Activated naive CD4-positive, alpha-beta T cell treated with anti-CD3 and anti-CD28 coated beads, Interleukin-2, amount 50 U/mL, for 72 hours (primary cell): ENCODE data around the gene DHX35. TPM values are rescaled to one million over a fixed set of nuclear protein-coding genes. Genes with fewer than 3 reads are reported as not detected.

ENCODE experiments used
- ATAC-seq, 2 donors: fragments of 150-1000 bp; cut with Tn5 transposase; 2 replicates each; pipeline ENCODE4 v1.10.0; 2021; ENCODE audit warnings: mild to moderate bottlenecking in 2 of 2, moderate library complexity in 2 of 2
- DNase-seq, 2 donors: peaks; one replicate each; pipeline ENCODE4 v3.0.0; 2021 to 2022; ENCODE audit warnings: low spot score in 2 of 2
- H3K27ac Mint-ChIP-seq, 2 donors: one replicate each; pipeline ENCODE4 v1.8.0; 2022; ENCODE audit warnings: mild to moderate bottlenecking in 2 of 2, mixed read lengths in 2 of 2
- H3K36me3 Mint-ChIP-seq, 2 donors: one replicate each; pipeline ENCODE4 v1.8.0; 2022; ENCODE audit warnings: mixed read lengths in 2 of 2
- H3K9me3 Mint-ChIP-seq, 2 donors: one replicate each; pipeline ENCODE4 v1.8.0; 2022; ENCODE audit warnings: mixed read lengths in 2 of 2
- total RNA-seq, 2 donors: library from RNA; stranded (reverse); gene quantifications; one replicate each; pipeline ENCODE4 v1.2.3, GENCODE V29; 2022

The DHX35 gene
- total RNA-seq, 2 donors from 2014 or later: 11.6 to 12.1 TPM

- no peak overlapping the region for H3K27ac Mint-ChIP-seq
These were observed 63.7 kb downstream of the DHX35 start for GRCh38 chr20:39025883-39026282.

GRCh38 chr20:39029364-39029763 is 67.2 kb downstream of the DHX35 start:
- ATAC-seq (no peak), DNase-seq (no peak)
- H3K36me3 Mint-ChIP-seq: peaks cover 0 to 10% of the 10 kb centered on the region in 2 donors
- no peak overlapping the region for H3K27ac Mint-ChIP-seq
- H3K9me3 Mint-ChIP-seq: no peaks in the 10 kb centered on the region

More at GRCh38 chr20:39025883-39026282, 63.7 kb downstream of the DHX35 start:
- H3K9me3 Mint-ChIP-seq: no peaks in the 10 kb centered on the region
- ATAC-seq: peak; percentile 74 to 89
- no peak for DNase-seq
- H3K36me3 Mint-ChIP-seq: peaks cover 16 to 23% of the 10 kb centered on the region in 2 donors

GRCh38 chr20:39032997-39033396 is 70.9 kb downstream of the DHX35 start:
- no peaks in the 10 kb centered on the region for H3K9me3 Mint-ChIP-seq
- DNase-seq (no peak), ATAC-seq (no peak)
- no peak overlapping the region for H3K27ac Mint-ChIP-seq
- no peaks in the 10 kb centered on the region for H3K36me3 Mint-ChIP-seq

- no peak for ATAC-seq
These were observed 73.9 kb downstream of the DHX35 start for GRCh38 chr20:39036011-39036410.

GRCh38 chr20:39036851-39037250 is 74.7 kb downstream of the DHX35 start:
- no peak overlapping the region for H3K27ac Mint-ChIP-seq
- ATAC-seq (no peak), DNase-seq (no peak)
- H3K9me3 Mint-ChIP-seq: no peaks in the 10 kb centered on the region
- no peaks in the 10 kb centered on the region for H3K36me3 Mint-ChIP-seq

More at GRCh38 chr20:39036011-39036410, 73.9 kb downstream of the DHX35 start:
- Mint-ChIP-seq H3K36me3 (no peaks in the 10 kb centered on the region), H3K27ac (peak overlapping the region in 1 of 2 donors; percentile 46), H3K9me3 (no peaks in the 10 kb centered on the region)
- no peak for DNase-seq

GRCh38 chr20:39038047-39038446 is 75.9 kb downstream of the DHX35 start:
- H3K27ac Mint-ChIP-seq: peak overlapping the region in 1 of 2 donors; percentile 16
- DNase-seq (no peak), ATAC-seq (no peak)
- no peaks in the 10 kb centered on the region for H3K36me3 Mint-ChIP-seq
- no peaks in the 10 kb centered on the region for H3K9me3 Mint-ChIP-seq

GRCh38 chr20:39038495-39038894 is 76.4 kb downstream of the DHX35 start:
- DNase-seq (no peak), ATAC-seq (no peak)
- no peaks in the 10 kb centered on the region for H3K36me3 Mint-ChIP-seq
- no peaks in the 10 kb centered on the region for H3K9me3 Mint-ChIP-seq
- H3K27ac Mint-ChIP-seq: peak overlapping the region in 1 of 2 donors; percentile 16

GRCh38 chr20:39039261-39039660 is 77.1 kb downstream of the DHX35 start:
- no peak for DNase-seq
- no peak for ATAC-seq
- Mint-ChIP-seq H3K9me3 (no peaks in the 10 kb centered on the region), H3K27ac (no peak overlapping the region), H3K36me3 (no peaks in the 10 kb centered on the region)

- DNase-seq (no peak), ATAC-seq (no peak)
- no peaks in the 10 kb centered on the region for H3K9me3 Mint-ChIP-seq
- no peak overlapping the region for H3K27ac Mint-ChIP-seq
- no peaks in the 10 kb centered on the region for H3K36me3 Mint-ChIP-seq
These were observed 78.0 kb downstream of the DHX35 start for GRCh38 chr20:39040116-39040515.

GRCh38 chr20:39041067-39041466 is 78.9 kb downstream of the DHX35 start:
- Mint-ChIP-seq H3K27ac (no peak overlapping the region), H3K36me3 (no peaks in the 10 kb centered on the region), H3K9me3 (no peaks in the 10 kb centered on the region)
- ATAC-seq: no peak
- DNase-seq: no peak

GRCh38 chr20:39042279-39043150 is 80.4 kb downstream of the DHX35 start:
- peak overlapping the region in 1 of 2 donors; percentile 16 for H3K27ac Mint-ChIP-seq
- no peak for DNase-seq

GRCh38 chr20:39044501-39044900 is 82.4 kb downstream of the DHX35 start:
- H3K27ac Mint-ChIP-seq: no peak overlapping the region

More at GRCh38 chr20:39042279-39043150, 80.4 kb downstream of the DHX35 start:
- no peaks in the 10 kb centered on the region for H3K9me3 Mint-ChIP-seq
- no peak for ATAC-seq
- no peaks in the 10 kb centered on the region for H3K36me3 Mint-ChIP-seq

GRCh38 chr20:39045676-39046075 is 83.5 kb downstream of the DHX35 start:
- ATAC-seq (no peak), DNase-seq (no peak)
- H3K27ac Mint-ChIP-seq: no peak overlapping the region
- no peaks in the 10 kb centered on the region for H3K9me3 Mint-ChIP-seq
- no peaks in the 10 kb centered on the region for H3K36me3 Mint-ChIP-seq

More at GRCh38 chr20:39044501-39044900, 82.4 kb downstream of the DHX35 start:
- H3K36me3 Mint-ChIP-seq: no peaks in the 10 kb centered on the region
- ATAC-seq: no peak
- no peaks in the 10 kb centered on the region for H3K9me3 Mint-ChIP-seq
- DNase-seq: no peak

- Mint-ChIP-seq H3K36me3 (no peaks in the 10 kb centered on the region), H3K9me3 (no peaks in the 10 kb centered on the region), H3K27ac (no peak overlapping the region)
- no peak for DNase-seq
- ATAC-seq: no peak
These were observed 85.4 kb downstream of the DHX35 start for GRCh38 chr20:39047417-39047985.

GRCh38 chr20:39048000-39048696 is 86.0 kb downstream of the DHX35 start:
- Mint-ChIP-seq H3K27ac (no peak overlapping the region), H3K36me3 (no peaks in the 10 kb centered on the region), H3K9me3 (no peaks in the 10 kb centered on the region)
- peak; percentile 77 to 80 for DNase-seq
- ATAC-seq: peak; percentile 81 to 85

- Mint-ChIP-seq H3K9me3 (no peaks in the 10 kb centered on the region), H3K27ac (peak overlapping the region in 1 of 2 donors; percentile 69), H3K36me3 (no peaks in the 10 kb centered on the region)
- ATAC-seq (no peak), DNase-seq (no peak)
These were observed 87.0 kb downstream of the DHX35 start for GRCh38 chr20:39049148-39049547.
